Measurements from ENCODE around the gene LLGL2.

Gene LLGL2

GRCh38 chr17:75621489-75621888 is 96.0 kb downstream of the LLGL2 start:
- H3K36me3 ChIP-seq (replicated peaks; ENCODE audit: low read depth, low read length): no peaks in the 10 kb centered on the region
- H3K4me1 ChIP-seq (ENCODE audit: low read length): no peaks in the 10 kb centered on the region
- TF ChIP-seq CTCF (IDR thresholded peaks at IDR 0.05; ENCODE audit: low read depth, low read length) (no peak), EZH2phosphoT487 (IDR thresholded peaks at IDR 0.05; ENCODE audit: low read depth) (no peak)
- no peaks in the 10 kb centered on the region for H4K20me1 ChIP-seq (ENCODE audit: insufficient read depth, low read length)
- H3K79me2 ChIP-seq (ENCODE audit: low read length): no peaks in the 10 kb centered on the region
- H3K9me3 ChIP-seq (ENCODE audit: insufficient read depth, low read length): no peaks in the 10 kb centered on the region
- no peak overlapping the region for H3K4me2 ChIP-seq (ENCODE audit: low read length)
- H3K4me3 ChIP-seq (ENCODE audit: low read length): no peak overlapping the region
- no peak overlapping the region for H3K9ac ChIP-seq (ENCODE audit: low read length)
- no peaks in the 10 kb centered on the region for H3K27me3 ChIP-seq (ENCODE audit: low read depth, low read length)
- H2AFZ ChIP-seq (ENCODE audit: low read depth, low read length): no peak overlapping the region
- no peak overlapping the region for H3K27ac ChIP-seq (ENCODE audit: low read length)

- H3K27me3 ChIP-seq (ENCODE audit: low read depth, low read length): no peaks in the 10 kb centered on the region
- peaks cover under 1% of the 10 kb centered on the region for H3K36me3 ChIP-seq (replicated peaks; ENCODE audit: low read depth, low read length)
- H2AFZ ChIP-seq (ENCODE audit: low read depth, low read length): no peak overlapping the region
- H3K79me2 ChIP-seq (ENCODE audit: low read length): no peaks in the 10 kb centered on the region
- H3K4me2 ChIP-seq (ENCODE audit: low read length): no peak overlapping the region
- H3K4me1 ChIP-seq (ENCODE audit: low read length): no peaks in the 10 kb centered on the region
- H4K20me1 ChIP-seq (ENCODE audit: insufficient read depth, low read length): no peaks in the 10 kb centered on the region
- TF ChIP-seq EZH2phosphoT487 (IDR thresholded peaks at IDR 0.05; ENCODE audit: low read depth) (no peak), CTCF (IDR thresholded peaks at IDR 0.05; ENCODE audit: low read depth, low read length) (no peak)
- H3K9me3 ChIP-seq (ENCODE audit: insufficient read depth, low read length): no peaks in the 10 kb centered on the region
- H3K27ac ChIP-seq (ENCODE audit: low read length): no peak overlapping the region
- H3K4me3 ChIP-seq (ENCODE audit: low read length): no peak overlapping the region
- H3K9ac ChIP-seq (ENCODE audit: low read length): no peak overlapping the region
Observed at GRCh38 chr17:75622076-75622475, 96.6 kb downstream of the LLGL2 start.

DNA sequence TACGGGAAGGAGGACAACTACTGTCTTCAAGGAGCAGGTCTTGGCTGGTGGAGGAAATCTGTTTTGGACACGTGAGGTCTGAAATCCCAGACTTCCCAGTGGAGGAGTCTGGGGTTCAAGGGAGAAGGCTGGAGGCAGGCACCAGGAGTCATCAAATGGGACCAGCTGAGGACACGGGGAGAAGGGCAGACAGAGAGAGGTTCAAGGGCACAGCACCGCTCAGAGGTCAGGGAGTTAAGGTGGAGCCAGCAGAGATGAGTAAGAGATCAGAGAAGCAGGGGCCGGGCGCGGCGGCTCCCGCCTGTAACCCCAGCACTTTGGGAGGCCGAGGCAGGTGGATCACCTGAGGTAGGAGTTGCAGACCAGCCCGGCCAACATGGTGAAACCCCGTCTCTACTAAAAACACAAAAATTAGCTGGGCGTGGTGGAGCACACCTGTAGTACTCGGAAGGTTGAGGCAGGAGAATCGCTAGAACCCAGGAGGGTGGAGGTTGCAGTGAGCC is 97.3 kb downstream of the LLGL2 start:
- peaks cover 3% of the 10 kb centered on the region for H3K36me3 ChIP-seq (replicated peaks; ENCODE audit: low read depth, low read length)
- no peak overlapping the region for H3K9ac ChIP-seq (ENCODE audit: low read length)
- no peak overlapping the region for H2AFZ ChIP-seq (ENCODE audit: low read depth, low read length)
- H3K79me2 ChIP-seq (ENCODE audit: low read length): no peaks in the 10 kb centered on the region
- H3K27ac ChIP-seq (ENCODE audit: low read length): no peak overlapping the region
- no peaks in the 10 kb centered on the region for H3K4me1 ChIP-seq (ENCODE audit: low read length)
- no peak for TF ChIP-seq EZH2phosphoT487 (IDR thresholded peaks at IDR 0.05; ENCODE audit: low read depth)
- TF ChIP-seq CTCF (IDR thresholded peaks at IDR 0.05; ENCODE audit: low read depth, low read length): no peak
- no peak overlapping the region for H3K4me3 ChIP-seq (ENCODE audit: low read length)
- no peaks in the 10 kb centered on the region for H3K27me3 ChIP-seq (ENCODE audit: low read depth, low read length)
- H3K4me2 ChIP-seq (ENCODE audit: low read length): no peak overlapping the region
- no peaks in the 10 kb centered on the region for H4K20me1 ChIP-seq (ENCODE audit: insufficient read depth, low read length)
- no peaks in the 10 kb centered on the region for H3K9me3 ChIP-seq (ENCODE audit: insufficient read depth, low read length)

- H3K9ac ChIP-seq (ENCODE audit: low read length): no peak overlapping the region
- H2AFZ ChIP-seq (ENCODE audit: low read depth, low read length): no peak overlapping the region
- H3K27me3 ChIP-seq (ENCODE audit: low read depth, low read length): no peaks in the 10 kb centered on the region
- no peak overlapping the region for H3K4me2 ChIP-seq (ENCODE audit: low read length)
- no peaks in the 10 kb centered on the region for H3K9me3 ChIP-seq (ENCODE audit: insufficient read depth, low read length)
- H3K36me3 ChIP-seq (replicated peaks; ENCODE audit: low read depth, low read length): peaks cover 3% of the 10 kb centered on the region
- H3K27ac ChIP-seq (ENCODE audit: low read length): no peak overlapping the region
- H3K79me2 ChIP-seq (ENCODE audit: low read length): no peaks in the 10 kb centered on the region
- H3K4me1 ChIP-seq (ENCODE audit: low read length): no peaks in the 10 kb centered on the region
- H4K20me1 ChIP-seq (ENCODE audit: insufficient read depth, low read length): no peaks in the 10 kb centered on the region
- TF ChIP-seq EZH2phosphoT487 (IDR thresholded peaks at IDR 0.05; ENCODE audit: low read depth) (no peak), CTCF (IDR thresholded peaks at IDR 0.05; ENCODE audit: low read depth, low read length) (no peak)
- no peak overlapping the region for H3K4me3 ChIP-seq (ENCODE audit: low read length)
Observed at GRCh38 chr17:75623386-75623785, 97.9 kb downstream of the LLGL2 start.

Data from OCI-LY3 (cell line).